Measurements from ENCODE around the gene ZNF91. TPM values are rescaled to one million over a fixed set of nuclear protein-coding genes. Genes with fewer than 3 reads are reported as not detected.

Gene ZNF91
- 149 TPM in 2 replicates for total RNA-seq
- long read RNA-seq, full-length matches to known transcripts, result 49 of 80 reads
- long read RNA-seq, partial matches to known transcripts, result 4 of 80 reads
- long read RNA-seq, other reads (novel, unspliced or antisense), result 27 of 80 reads

DNA sequence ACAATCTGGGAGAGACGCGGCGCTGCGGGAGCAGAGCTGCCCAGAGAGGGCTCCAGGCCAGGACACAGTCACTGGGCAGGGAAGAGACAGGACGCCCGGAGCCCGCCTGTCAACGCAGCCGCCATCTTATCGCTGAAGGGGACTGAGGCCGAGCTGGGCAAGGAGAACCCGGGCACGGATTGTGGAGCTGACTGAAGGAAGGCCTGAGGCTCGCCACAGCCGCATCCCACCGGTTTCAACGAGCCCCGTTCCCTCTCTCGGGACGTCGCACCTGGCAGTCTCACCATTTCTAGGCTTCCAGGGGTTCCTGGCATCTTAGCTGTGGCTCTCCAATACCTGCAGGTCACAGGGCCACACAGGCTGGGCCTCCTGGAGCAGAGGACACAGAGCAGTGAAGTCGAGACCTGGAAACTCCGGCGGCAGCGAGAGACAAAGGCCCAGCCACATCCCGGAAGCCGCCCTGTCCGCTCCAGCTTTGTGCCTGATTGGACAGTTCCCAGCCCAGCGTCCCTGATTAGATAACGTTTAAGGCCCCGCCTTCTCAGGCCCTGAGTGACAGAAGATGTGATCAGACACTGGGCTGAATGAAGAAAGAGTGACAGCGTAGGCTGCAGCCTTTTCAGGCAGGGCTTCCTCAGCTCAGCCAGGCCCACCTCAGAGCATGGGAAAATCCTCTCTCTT, at the start of gene ZNF91:
Gene ZNF91 (minus strand): TSS at position 431 of the 681 bp plus-strand sequence. CDS start 117 bp downstream, at position 314.
- H3K27me3 Mint-ChIP-seq, result no peaks in the 10 kb centered on the region
- peak; percentile 72 for DNase-seq (ENCODE audit: low spot score, unreplicated experiment)
- peaks cover 30% of the 10 kb centered on the region for H3K4me1 Mint-ChIP-seq (ENCODE audit: low read depth)
- H3K4me3 Mint-ChIP-seq (ENCODE audit: low read depth), result peak within 1 kb of the TSS; percentile 99
- no peaks in the 10 kb centered on the region for H3K9me3 Mint-ChIP-seq (ENCODE audit: low read depth)
- TF ChIP-seq, protein P1, sequence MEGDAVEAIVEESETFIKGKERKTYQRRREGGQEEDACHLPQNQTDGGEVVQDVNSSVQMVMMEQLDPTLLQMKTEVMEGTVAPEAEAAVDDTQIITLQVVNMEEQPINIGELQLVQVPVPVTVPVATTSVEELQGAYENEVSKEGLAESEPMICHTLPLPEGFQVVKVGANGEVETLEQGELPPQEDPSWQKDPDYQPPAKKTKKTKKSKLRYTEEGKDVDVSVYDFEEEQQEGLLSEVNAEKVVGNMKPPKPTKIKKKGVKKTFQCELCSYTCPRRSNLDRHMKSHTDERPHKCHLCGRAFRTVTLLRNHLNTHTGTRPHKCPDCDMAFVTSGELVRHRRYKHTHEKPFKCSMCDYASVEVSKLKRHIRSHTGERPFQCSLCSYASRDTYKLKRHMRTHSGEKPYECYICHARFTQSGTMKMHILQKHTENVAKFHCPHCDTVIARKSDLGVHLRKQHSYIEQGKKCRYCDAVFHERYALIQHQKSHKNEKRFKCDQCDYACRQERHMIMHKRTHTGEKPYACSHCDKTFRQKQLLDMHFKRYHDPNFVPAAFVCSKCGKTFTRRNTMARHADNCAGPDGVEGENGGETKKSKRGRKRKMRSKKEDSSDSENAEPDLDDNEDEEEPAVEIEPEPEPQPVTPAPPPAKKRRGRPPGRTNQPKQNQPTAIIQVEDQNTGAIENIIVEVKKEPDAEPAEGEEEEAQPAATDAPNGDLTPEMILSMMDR (IDR thresholded peaks at IDR 0.05; ENCODE audit: unreplicated experiment), result no peak
- peaks cover 16% of the 10 kb centered on the region for H3K36me3 Mint-ChIP-seq (ENCODE audit: insufficient read depth)
- peak within 1 kb of the TSS; percentile 100 for H3K27ac Mint-ChIP-seq

DNA sequence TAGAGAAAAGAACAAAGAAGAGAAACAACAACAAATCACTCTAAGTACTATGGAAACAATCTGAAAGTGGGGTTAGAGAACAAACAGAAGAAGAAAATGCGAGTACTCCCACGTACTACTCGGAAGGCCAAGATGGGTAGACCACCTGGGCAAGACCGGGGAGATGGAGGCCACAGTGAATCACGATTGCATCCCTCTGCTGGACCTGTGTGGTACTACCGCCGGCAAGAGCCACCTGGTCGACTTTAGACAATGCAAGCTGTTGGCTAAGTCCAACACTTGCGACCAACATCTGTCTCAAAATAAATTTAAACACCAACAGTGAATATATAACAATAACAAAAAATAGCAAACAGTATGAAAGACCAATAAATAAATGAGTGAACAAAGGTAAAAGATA, 45.5 kb upstream of the ZNF91 start:
- DNase-seq (ENCODE audit: low spot score, unreplicated experiment), result no peak
- TF ChIP-seq, protein P1 (IDR thresholded peaks at IDR 0.05; ENCODE audit: unreplicated experiment), result peak; percentile 51
- peaks cover 64% of the 10 kb centered on the region for H3K9me3 Mint-ChIP-seq (ENCODE audit: low read depth)

DNA sequence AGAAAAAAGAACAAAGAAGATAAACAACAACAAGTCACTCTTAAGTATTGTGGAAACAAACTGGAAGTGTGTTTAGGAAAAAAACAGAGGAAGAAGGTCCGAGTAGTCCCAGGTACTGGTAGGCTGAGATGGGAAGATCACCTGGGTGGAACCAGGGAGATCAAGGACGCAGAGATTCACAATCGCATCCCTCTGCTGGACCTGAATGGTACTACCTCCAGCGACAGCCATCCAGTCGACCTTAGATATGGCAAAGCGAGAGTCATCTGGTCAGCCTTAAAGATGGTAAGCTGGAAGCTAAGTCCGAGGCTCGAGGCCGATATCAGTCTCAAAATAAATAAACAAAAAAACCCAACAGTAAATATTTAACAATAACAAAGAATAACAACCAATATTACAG, 44.9 kb upstream of the ZNF91 start:
- TF ChIP-seq, protein P1 (IDR thresholded peaks at IDR 0.05; ENCODE audit: unreplicated experiment), result no peak
- peaks cover 61% of the 10 kb centered on the region for H3K9me3 Mint-ChIP-seq (ENCODE audit: low read depth)
- no peak for DNase-seq (ENCODE audit: low spot score, unreplicated experiment)
- peaks cover 2% of the 10 kb centered on the region for H3K36me3 Mint-ChIP-seq (ENCODE audit: insufficient read depth)
- no peaks in the 10 kb centered on the region for H3K4me1 Mint-ChIP-seq (ENCODE audit: low read depth)
- H3K4me3 Mint-ChIP-seq (ENCODE audit: low read depth), result no peak overlapping the region
- no peaks in the 10 kb centered on the region for H3K27me3 Mint-ChIP-seq
- no peak overlapping the region for H3K27ac Mint-ChIP-seq

More for the DNA sequence above, 45.5 kb upstream of the ZNF91 start:
- Mint-ChIP-seq H3K27me3 (no peaks in the 10 kb centered on the region), H3K4me3 (ENCODE audit: low read depth) (no peak overlapping the region), H3K36me3 (ENCODE audit: insufficient read depth) (peaks cover 2% of the 10 kb centered on the region), H3K27ac (no peak overlapping the region), H3K4me1 (ENCODE audit: low read depth) (no peaks in the 10 kb centered on the region)

DNA sequence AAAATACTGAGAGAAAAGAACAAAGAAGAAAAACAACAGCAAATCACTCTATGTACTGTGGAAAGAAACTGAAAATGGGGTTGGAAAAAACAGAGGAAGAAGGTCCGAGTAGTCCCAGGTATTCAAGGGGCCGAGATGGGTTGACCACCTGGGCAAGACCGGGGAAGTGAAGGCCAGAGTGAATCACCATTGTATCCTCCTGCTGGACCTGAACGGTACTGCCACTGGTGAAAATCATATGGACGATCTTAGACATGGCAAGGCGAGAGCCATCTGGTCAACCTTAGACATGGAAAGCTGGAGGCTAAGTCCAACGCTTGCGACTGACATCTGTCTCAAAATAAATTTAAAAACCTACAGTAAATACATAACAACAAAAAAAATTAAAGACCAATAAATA, 44.4 kb upstream of the ZNF91 start:
- TF ChIP-seq, protein P1 (IDR thresholded peaks at IDR 0.05; ENCODE audit: unreplicated experiment), result no peak
- Mint-ChIP-seq H3K36me3 (ENCODE audit: insufficient read depth) (peaks cover 2% of the 10 kb centered on the region), H3K27ac (no peak overlapping the region), H3K4me1 (ENCODE audit: low read depth) (no peaks in the 10 kb centered on the region), H3K27me3 (no peaks in the 10 kb centered on the region), H3K4me3 (ENCODE audit: low read depth) (no peak overlapping the region), H3K9me3 (ENCODE audit: low read depth) (peaks cover 59% of the 10 kb centered on the region)
- DNase-seq (ENCODE audit: low spot score, unreplicated experiment), result no peak

DNA sequence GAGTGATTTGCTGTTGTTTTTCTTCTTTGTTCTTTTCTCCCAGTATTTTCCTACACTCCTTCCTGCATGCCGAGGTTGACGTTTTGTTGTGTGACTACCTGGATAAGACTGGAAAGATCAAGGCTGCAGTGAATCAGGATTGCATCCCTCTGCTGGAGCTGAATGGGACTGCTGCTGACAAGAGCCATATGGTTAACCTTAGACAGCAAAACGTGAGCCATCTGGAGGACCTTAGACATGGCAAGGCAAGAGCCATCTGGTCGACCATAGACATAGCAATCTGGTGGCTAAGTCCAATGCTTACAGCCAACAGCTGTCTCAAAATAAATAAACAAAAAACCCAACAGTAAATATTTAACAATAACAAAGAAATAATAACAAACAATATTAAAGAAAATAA, 42.6 kb upstream of the ZNF91 start:
- Mint-ChIP-seq H3K36me3 (ENCODE audit: insufficient read depth) (peaks cover 2% of the 10 kb centered on the region), H3K27me3 (no peaks in the 10 kb centered on the region), H3K4me1 (ENCODE audit: low read depth) (no peaks in the 10 kb centered on the region), H3K27ac (no peak overlapping the region), H3K4me3 (ENCODE audit: low read depth) (no peak overlapping the region), H3K9me3 (ENCODE audit: low read depth) (peaks cover 60% of the 10 kb centered on the region)
- DNase-seq (ENCODE audit: low spot score, unreplicated experiment), result no peak
- TF ChIP-seq, protein P1 (IDR thresholded peaks at IDR 0.05; ENCODE audit: unreplicated experiment), result no peak
